ENCODE results near the gene KCNQ1OT1. TPM values are rescaled to one million over a fixed set of nuclear protein-coding genes. Genes with fewer than 3 reads are reported as not detected.

Gene KCNQ1OT1
- total and polyA plus RNA-seq, 4 donors = 0.05 to 4.9 (median 0.61) TPM

GRCh38 chr11:2575591-2576051, 124.2 kb downstream of the KCNQ1OT1 start:
- no peak overlapping the region for H3K9ac ChIP-seq (ENCODE audit: low read depth in 1 of 2, low read length in 2 of 2)
- H3K27ac ChIP-seq (ENCODE audit: low read depth in 1 of 2, low read length in 2 of 2) = no peak overlapping the region
- H3K4me3 ChIP-seq (ENCODE audit: low read depth in 1 of 3, low read length in 3 of 3) = no peak overlapping the region
- no peaks in the 10 kb centered on the region for H3K27me3 ChIP-seq (ENCODE audit: control insufficient read depth in 4 of 4, insufficient read depth in 4 of 4, low read length in 3 of 4)
- WGBS = 87% methylated on average over 17 of the region's 17 CpGs
- no peaks in the 10 kb centered on the region for H3K9me3 ChIP-seq (ENCODE audit: control insufficient read depth in 4 of 4, low read length in 3 of 4)
- no peaks in the 10 kb centered on the region for H3K36me3 ChIP-seq (ENCODE audit: control insufficient read depth in 4 of 4, insufficient read depth in 3 of 4, low read depth in 1 of 4, low read length in 3 of 4)
- H3K4me1 ChIP-seq (ENCODE audit: control insufficient read depth in 4 of 4, insufficient read depth in 4 of 4, low read length in 3 of 4) = no peaks in the 10 kb centered on the region
- TF ChIP-seq, protein P1, sequence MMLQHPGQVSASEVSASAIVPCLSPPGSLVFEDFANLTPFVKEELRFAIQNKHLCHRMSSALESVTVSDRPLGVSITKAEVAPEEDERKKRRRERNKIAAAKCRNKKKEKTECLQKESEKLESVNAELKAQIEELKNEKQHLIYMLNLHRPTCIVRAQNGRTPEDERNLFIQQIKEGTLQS (IDR thresholded peaks at IDR 0.05) = no peak
- TF ChIP-seq FOXA2 (IDR thresholded peaks at IDR 0.05) (no peak), JUND (IDR thresholded peaks at IDR 0.05) (no peak), HNF4A (conservative IDR thresholded peaks at IDR 0.05) (no peak)
- no peak for DNase-seq (ENCODE audit: low spot score)

DNA sequence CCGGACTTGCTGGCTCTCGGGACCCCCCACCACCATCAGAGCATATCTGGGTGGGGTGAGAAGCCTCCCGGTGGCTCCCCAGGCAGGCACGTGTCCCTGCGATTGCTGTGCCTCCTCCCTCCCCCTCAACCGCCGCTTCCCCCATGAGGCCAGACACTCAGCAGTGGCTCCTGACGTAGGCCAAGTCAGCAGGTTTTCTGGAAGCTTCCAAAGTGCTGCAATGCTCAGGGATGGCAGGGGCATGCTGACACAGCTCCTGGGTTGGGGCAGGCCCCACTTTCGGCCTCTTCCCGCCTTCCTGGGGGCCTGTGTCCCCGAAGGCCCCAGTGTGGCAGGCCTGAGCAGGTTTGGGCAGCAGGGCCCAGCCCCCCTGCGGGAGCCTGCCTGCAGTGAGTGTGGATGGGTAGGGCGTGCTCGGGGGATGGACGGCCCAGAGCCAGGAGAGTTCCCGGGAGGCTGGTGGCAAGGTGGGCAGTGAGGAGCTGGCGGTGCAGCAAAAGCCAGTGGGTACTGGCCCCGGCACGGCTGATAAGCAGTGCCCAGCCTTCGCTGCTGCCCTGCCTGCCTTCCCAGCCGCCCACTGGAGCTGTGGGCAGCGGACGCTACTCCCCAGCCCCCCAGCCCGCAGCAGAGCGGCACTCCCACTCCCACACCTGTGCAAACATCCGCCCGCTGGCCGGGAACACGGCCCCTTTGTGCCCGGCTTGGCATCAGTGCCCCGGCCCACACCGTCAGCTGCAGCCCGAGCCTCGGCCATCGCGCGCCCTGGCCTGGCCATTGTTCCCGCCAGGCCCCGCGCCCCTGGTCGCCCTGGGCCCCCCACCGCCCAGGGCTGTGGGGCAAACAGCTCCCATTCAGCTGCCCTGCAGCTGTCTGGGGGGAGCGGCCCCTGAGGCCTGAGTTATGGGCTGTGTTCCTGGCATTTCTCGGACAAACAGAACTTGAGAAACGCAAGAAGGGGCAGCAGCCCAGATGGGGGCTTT, 125.0 kb downstream of the KCNQ1OT1 start:
- H3K27ac ChIP-seq (ENCODE audit: low read depth in 1 of 2, low read length in 2 of 2) = no peak overlapping the region
- no peak for DNase-seq (ENCODE audit: low spot score)

More for the DNA sequence above, 125.0 kb downstream of the KCNQ1OT1 start:
- no peaks in the 10 kb centered on the region for H3K9me3 ChIP-seq (ENCODE audit: control insufficient read depth in 4 of 4, low read length in 3 of 4)
- H3K4me3 ChIP-seq (ENCODE audit: low read depth in 1 of 3, low read length in 3 of 3) = no peak overlapping the region
- H3K27me3 ChIP-seq (ENCODE audit: control insufficient read depth in 4 of 4, insufficient read depth in 4 of 4, low read length in 3 of 4) = no peaks in the 10 kb centered on the region
- no peaks in the 10 kb centered on the region for H3K4me1 ChIP-seq (ENCODE audit: control insufficient read depth in 4 of 4, insufficient read depth in 4 of 4, low read length in 3 of 4)
- no peak overlapping the region for H3K9ac ChIP-seq (ENCODE audit: low read depth in 1 of 2, low read length in 2 of 2)
- H3K36me3 ChIP-seq (ENCODE audit: control insufficient read depth in 4 of 4, insufficient read depth in 3 of 4, low read depth in 1 of 4, low read length in 3 of 4) = no peaks in the 10 kb centered on the region
- TF ChIP-seq, protein P2, sequence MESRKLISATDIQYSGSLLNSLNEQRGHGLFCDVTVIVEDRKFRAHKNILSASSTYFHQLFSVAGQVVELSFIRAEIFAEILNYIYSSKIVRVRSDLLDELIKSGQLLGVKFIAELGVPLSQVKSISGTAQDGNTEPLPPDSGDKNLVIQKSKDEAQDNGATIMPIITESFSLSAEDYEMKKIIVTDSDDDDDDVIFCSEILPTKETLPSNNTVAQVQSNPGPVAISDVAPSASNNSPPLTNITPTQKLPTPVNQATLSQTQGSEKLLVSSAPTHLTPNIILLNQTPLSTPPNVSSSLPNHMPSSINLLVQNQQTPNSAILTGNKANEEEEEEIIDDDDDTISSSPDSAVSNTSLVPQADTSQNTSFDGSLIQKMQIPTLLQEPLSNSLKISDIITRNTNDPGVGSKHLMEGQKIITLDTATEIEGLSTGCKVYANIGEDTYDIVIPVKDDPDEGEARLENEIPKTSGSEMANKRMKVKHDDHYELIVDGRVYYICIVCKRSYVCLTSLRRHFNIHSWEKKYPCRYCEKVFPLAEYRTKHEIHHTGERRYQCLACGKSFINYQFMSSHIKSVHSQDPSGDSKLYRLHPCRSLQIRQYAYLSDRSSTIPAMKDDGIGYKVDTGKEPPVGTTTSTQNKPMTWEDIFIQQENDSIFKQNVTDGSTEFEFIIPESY (IDR thresholded peaks at IDR 0.05) = no peak
- TF ChIP-seq RXRA (IDR thresholded peaks at IDR 0.05) (no peak), REST (IDR thresholded peaks at IDR 0.05) (no peak), TAF1 (conservative IDR thresholded peaks at IDR 0.05) (no peak), HNF4G (IDR thresholded peaks at IDR 0.05) (no peak), RAD21 (IDR thresholded peaks at IDR 0.05) (no peak), JUND (IDR thresholded peaks at IDR 0.05) (no peak), FOXA2 (IDR thresholded peaks at IDR 0.05) (no peak), SP1 (IDR thresholded peaks at IDR 0.05) (no peak), GABPA (IDR thresholded peaks at IDR 0.05 in 1 of 2, conservative IDR thresholded peaks at IDR 0.05 in 1 of 2) (no peak), FOXA1 (IDR thresholded peaks at IDR 0.05) (no peak), NR2F2 (IDR thresholded peaks at IDR 0.05) (no peak), EGR1 (IDR thresholded peaks at IDR 0.05; ENCODE audit: low read depth in 2 of 2) (no peak), HNF4A (conservative IDR thresholded peaks at IDR 0.05) (no peak), YY1 (IDR thresholded peaks at IDR 0.05) (no peak)
- TF ChIP-seq, protein P1 (IDR thresholded peaks at IDR 0.05) = no peak
- TF ChIP-seq, protein P3, sequence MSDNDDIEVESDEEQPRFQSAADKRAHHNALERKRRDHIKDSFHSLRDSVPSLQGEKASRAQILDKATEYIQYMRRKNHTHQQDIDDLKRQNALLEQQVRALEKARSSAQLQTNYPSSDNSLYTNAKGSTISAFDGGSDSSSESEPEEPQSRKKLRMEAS (IDR thresholded peaks at IDR 0.05) = no peak
- TF ChIP-seq, protein P4, sequence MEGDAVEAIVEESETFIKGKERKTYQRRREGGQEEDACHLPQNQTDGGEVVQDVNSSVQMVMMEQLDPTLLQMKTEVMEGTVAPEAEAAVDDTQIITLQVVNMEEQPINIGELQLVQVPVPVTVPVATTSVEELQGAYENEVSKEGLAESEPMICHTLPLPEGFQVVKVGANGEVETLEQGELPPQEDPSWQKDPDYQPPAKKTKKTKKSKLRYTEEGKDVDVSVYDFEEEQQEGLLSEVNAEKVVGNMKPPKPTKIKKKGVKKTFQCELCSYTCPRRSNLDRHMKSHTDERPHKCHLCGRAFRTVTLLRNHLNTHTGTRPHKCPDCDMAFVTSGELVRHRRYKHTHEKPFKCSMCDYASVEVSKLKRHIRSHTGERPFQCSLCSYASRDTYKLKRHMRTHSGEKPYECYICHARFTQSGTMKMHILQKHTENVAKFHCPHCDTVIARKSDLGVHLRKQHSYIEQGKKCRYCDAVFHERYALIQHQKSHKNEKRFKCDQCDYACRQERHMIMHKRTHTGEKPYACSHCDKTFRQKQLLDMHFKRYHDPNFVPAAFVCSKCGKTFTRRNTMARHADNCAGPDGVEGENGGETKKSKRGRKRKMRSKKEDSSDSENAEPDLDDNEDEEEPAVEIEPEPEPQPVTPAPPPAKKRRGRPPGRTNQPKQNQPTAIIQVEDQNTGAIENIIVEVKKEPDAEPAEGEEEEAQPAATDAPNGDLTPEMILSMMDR (IDR thresholded peaks at IDR 0.05; ENCODE audit: low read depth, low read length, missing input control) = no peak
- 86% methylated on average over 45 of the region's 45 CpGs for WGBS
